ENCODE results near the gene SLC40A1. TPM values are rescaled to one million over a fixed set of nuclear protein-coding genes. Genes with fewer than 3 reads are reported as not detected.

SLC40A1 gene
- total and polyA plus RNA-seq, 4 donors = 97.4 to 572 (median 168) TPM

GRCh38 chr2:189519631-189520387 lies 60.8 kb downstream of the SLC40A1 start:
- Histone ChIP-seq H3K9me3 (ENCODE audit: control insufficient read depth in 4 of 4, low read length in 3 of 4) (no peaks in the 10 kb centered on the region), H3K27ac (ENCODE audit: low read depth in 1 of 2, low read length in 2 of 2) (no peak overlapping the region), H3K27me3 (ENCODE audit: control insufficient read depth in 4 of 4, insufficient read depth in 4 of 4, low read length in 3 of 4) (no peaks in the 10 kb centered on the region), H3K9ac (ENCODE audit: low read depth in 1 of 2, low read length in 2 of 2) (no peak overlapping the region), H3K4me3 (ENCODE audit: low read depth in 1 of 3, low read length in 3 of 3) (no peak overlapping the region), H3K4me1 (ENCODE audit: control insufficient read depth in 4 of 4, insufficient read depth in 4 of 4, low read length in 3 of 4) (peaks cover 0 to 28% (median 17%) of the 10 kb centered on the region in 4 donors), H3K36me3 (ENCODE audit: control insufficient read depth in 4 of 4, insufficient read depth in 3 of 4, low read depth in 1 of 4, low read length in 3 of 4) (no peaks in the 10 kb centered on the region)
- 78% methylated on average over 6 of the region's 6 CpGs for WGBS
- TF ChIP-seq FOXA2 (IDR thresholded peaks at IDR 0.05) = no peak
- peak in 1 of 2 donors; percentile 3 for TF ChIP-seq HNF4A (conservative IDR thresholded peaks at IDR 0.05)
- DNase-seq (ENCODE audit: low spot score) = no peak

- no peaks in the 10 kb centered on the region for H3K27me3 ChIP-seq (ENCODE audit: control insufficient read depth in 4 of 4, insufficient read depth in 4 of 4, low read length in 3 of 4)
- H3K4me3 ChIP-seq (ENCODE audit: low read depth in 1 of 3, low read length in 3 of 3) = no peak overlapping the region
- peaks cover 0 to 21% (median 17%) of the 10 kb centered on the region in 4 donors for H3K4me1 ChIP-seq (ENCODE audit: control insufficient read depth in 4 of 4, insufficient read depth in 4 of 4, low read length in 3 of 4)
- H3K27ac ChIP-seq (ENCODE audit: low read depth in 1 of 2, low read length in 2 of 2) = no peak overlapping the region
- TF ChIP-seq REST (IDR thresholded peaks at IDR 0.05) = no peak
- TF ChIP-seq, protein P1, sequence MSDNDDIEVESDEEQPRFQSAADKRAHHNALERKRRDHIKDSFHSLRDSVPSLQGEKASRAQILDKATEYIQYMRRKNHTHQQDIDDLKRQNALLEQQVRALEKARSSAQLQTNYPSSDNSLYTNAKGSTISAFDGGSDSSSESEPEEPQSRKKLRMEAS (IDR thresholded peaks at IDR 0.05) = no peak
- no peak for TF ChIP-seq FOXA1 (IDR thresholded peaks at IDR 0.05)
- no peak for TF ChIP-seq RXRA (IDR thresholded peaks at IDR 0.05)
- no peak for TF ChIP-seq RAD21 (IDR thresholded peaks at IDR 0.05)
- no peak for TF ChIP-seq ATF3 (IDR thresholded peaks at IDR 0.05)
- TF ChIP-seq ZBTB33 (IDR thresholded peaks at IDR 0.05) = no peak
- no peak for TF ChIP-seq JUND (IDR thresholded peaks at IDR 0.05)
- no peak for TF ChIP-seq EGR1 (IDR thresholded peaks at IDR 0.05; ENCODE audit: low read depth in 2 of 2)
- TF ChIP-seq FOXA2 (IDR thresholded peaks at IDR 0.05) = no peak
- TF ChIP-seq HNF4A (conservative IDR thresholded peaks at IDR 0.05) = no peak
- no peak for TF ChIP-seq YY1 (IDR thresholded peaks at IDR 0.05)
- no peak for TF ChIP-seq TAF1 (conservative IDR thresholded peaks at IDR 0.05)
- no peak for TF ChIP-seq GABPA (IDR thresholded peaks at IDR 0.05 in 1 of 2, conservative IDR thresholded peaks at IDR 0.05 in 1 of 2)
- no peak for TF ChIP-seq SP1 (IDR thresholded peaks at IDR 0.05)
- no peak for TF ChIP-seq NR2F2 (IDR thresholded peaks at IDR 0.05)
- TF ChIP-seq HNF4G (IDR thresholded peaks at IDR 0.05) = no peak
- no peak for TF ChIP-seq CTCF (IDR thresholded peaks at IDR 0.05; ENCODE audit: low read depth, low read length, missing input control)
- H3K9ac ChIP-seq (ENCODE audit: low read depth in 1 of 2, low read length in 2 of 2) = no peak overlapping the region
- no peaks in the 10 kb centered on the region for H3K9me3 ChIP-seq (ENCODE audit: control insufficient read depth in 4 of 4, low read length in 3 of 4)
- DNase-seq (ENCODE audit: low spot score) = no peak
- no peaks in the 10 kb centered on the region for H3K36me3 ChIP-seq (ENCODE audit: control insufficient read depth in 4 of 4, insufficient read depth in 3 of 4, low read depth in 1 of 4, low read length in 3 of 4)
- 95% methylated on average over 6 of the region's 6 CpGs for WGBS
Observed at GRCh38 chr2:189517847-189518535, 62.6 kb downstream of the SLC40A1 start.
